ENCODE results near the gene MAPK6. TPM values are rescaled to one million over a fixed set of nuclear protein-coding genes. Genes with fewer than 3 reads are reported as not detected.

The MAPK6 gene
- total RNA-seq = 55.9 and 57.0 TPM in 2 replicates

GRCh38 chr15:52018693-52019393, at the start of gene MAPK6:
MAPK6 (plus strand) TSS chr15:52019219; CDS start chr15:52046461, 27,242 bp downstream.

GRCh38 chr15:51971375-51972133, 47.5 kb upstream of the MAPK6 start, which contains the start of gene LEO1:
LEO1 (minus strand) TSS chr15:51971778; CDS start chr15:51971745, 33 bp downstream.

Other genes starting within 250 kb of the MAPK6 start
- 59.7 and 81.2 TPM in 2 replicates for gene TMOD3, start 189.6 kb upstream of the MAPK6 start, total RNA-seq
- 31.5 and 33.0 TPM in 2 replicates for gene LEO1, start 47.4 kb upstream of the MAPK6 start, total RNA-seq
- gene BCL2L10, start 93.6 kb downstream of the MAPK6 start, total RNA-seq = not detected in 2 replicates
- 21.3 and 31.3 TPM in 2 replicates for gene GNB5, start 172.2 kb downstream of the MAPK6 start, total RNA-seq

Measured in aortic smooth muscle cell (primary cell).